Heart left ventricle (tissue), 16 donors: Measurements from ENCODE around the gene RPS25. TPM values are rescaled to one million over a fixed set of nuclear protein-coding genes. Genes with fewer than 3 reads are reported as not detected.
"Not testable (repeated sequence)": the region's sequence is repeated elsewhere in the genome, so short reads cannot be mapped to it uniquely, and the experiment has no call there.

Source experiments
- ATAC-seq, 4 donors: fragments of 200-7000 bp; cut with Tn5 transposase; one replicate each; pipeline ENCODE4 v1.9.1; 2020 to 2022; ENCODE audit warnings: moderate library complexity in 4 of 4, mild to moderate bottlenecking in 3 of 4, moderate number of reproducible peaks in 1 of 4
- DNase-seq, 5 donors: peaks; one replicate each; pipeline ENCODE4 v3.0.0-alpha.2; 2020
- H3K27ac ChIP-seq, 12 donors: fragments of 200-600 bp; sonication (generic) in 4 of 12; one replicate each; pipeline versions ENCODE4 v1.5.0 to v1.8.0; 2016 to 2022; ENCODE audit warnings: mild to moderate bottlenecking in 2 of 12
- H3K27me3 ChIP-seq, 9 donors: fragments of 200-600 bp; sonication (generic) in 2 of 9; one replicate each; pipeline versions ENCODE4 v1.5.1 to v1.8.0; 2016 to 2022; ENCODE audit warnings: mild to moderate bottlenecking in 3 of 9
- H3K36me3 ChIP-seq, 9 donors: fragments of 200-600 bp; sonication (generic) in 2 of 9; one replicate each; pipeline versions ENCODE4 v1.5.0 to v1.8.0; 2018 to 2022; ENCODE audit warnings: mild to moderate bottlenecking in 2 of 9
- H3K4me1 ChIP-seq, 12 donors: fragments of 200-600 bp; sonication (generic) in 4 of 12; one replicate each; pipeline versions ENCODE4 v1.5.0 to v1.8.0; 2016 to 2022; ENCODE audit warnings: mild to moderate bottlenecking in 3 of 12
- H3K4me3 ChIP-seq, 12 donors: fragments of 200-600 bp; sonication (generic) in 4 of 12; one replicate each; pipeline versions ENCODE4 v1.5.0 to v1.8.0; 2017 to 2022; ENCODE audit warnings: mild to moderate bottlenecking in 9 of 12, moderate library complexity in 4 of 12
- H3K9me3 ChIP-seq, 12 donors: fragments of 200-600 bp; sonication (generic) in 4 of 12; one replicate each; pipeline versions ENCODE4 v1.5.0 to v1.8.0; 2016 to 2022; ENCODE audit warnings: mild to moderate bottlenecking in 1 of 12
- CTCF ChIP-seq, 12 donors: fragments of 200-600 bp; sonication (generic) in 4 of 12; IDR thresholded peaks; one replicate each; pipeline versions ENCODE4 v1.5.0 to v1.8.0; 2018 to 2022; ENCODE audit warnings: antibody characterized with exemption in 12 of 12, mild to moderate bottlenecking in 5 of 12
- POLR2A ChIP-seq, 2 donors: fragments of 450-650 bp; IDR thresholded peaks; one replicate each; pipeline ENCODE4 v1.6.1; 2017; ENCODE audit warnings: antibody characterized with exemption in 2 of 2, mild to moderate bottlenecking in 2 of 2, moderate library complexity in 2 of 2
- WGBS, 4 donors: extraction: QIAGEN DNeasy Blood & Tissue Kit in 2 of 4; methylation state at CpG; one replicate each; pipeline versions ENCODE4 v1.1.5 to v1.1.7; 2013 to 2018; 5-methylcytosine and 5-hydroxymethylcytosine counted together
- intact Hi-C, 10 donors: fragments of 100-400 bp; cut with DNase I; formaldehyde crosslinking; loops; one replicate each; pipeline versions ENCODE4 v1.11.1 to v1.14.2; 2022
- microRNA-seq, 4 donors: library from miRNA; unstranded; fragments of <30 nt; microRNA quantifications; one replicate each; pipeline versions ENCODE4 to v1.2.0, GENCODE V29; 2017 to 2020
- polyA plus RNA-seq, 2 donors: library from polyadenylated mRNA; stranded (reverse); fragments of 200-250 nt; gene quantifications; one replicate each; pipeline ENCODE4 v1.2.3, GENCODE V29; 2013
- total RNA-seq, 9 donors: library from RNA; depleted of rRNA in 2 of 9; stranded (reverse); fragments of >200 nt in 2 of 9; fragmentation: NEBNext Ultra II Directional in 3 of 9; extraction: Animal tissue kit (Norgen Biotek cat#: 25700) in 3 of 9; gene quantifications; one replicate each; pipeline versions ENCODE4 v1.1.0 to v1.2.4, GENCODE V29; 2016 to 2023
- donor health status: ischemic (EF 13 %, LVEDD 7.1; RV severe dilation, severe dysfunction).
- donor health status: healthy with polysubstance abuse.
- donor health status: DM: no; HTN: yes; CAD: no.
- donor health status: DM: no; HTN: no; CAD: no.
- donor health status: ischemic (EF 25% LVEDD 6.9; RV normal size, moderate dysfunction).
- donor health status: ischemic (EF 25% LVEDD 5.7; RV mildly dilated, moderate dysfunction).
- donor health status: healthy.
- donor health status: DM: yes; HTN: yes; CAD: no.
- donor health status: ischemic (EF 35%, LVEDD 5.7; RV mildly dilated, moderate dysfunction).
- donor health status: nonischemic (EF 11% LVEDD 7.7; RV severe dilation, severe dysfunction).
- donor health status: DM: yes; HTN: yes; CAD: no.
- donor health status: PGD.
- donor health status: ischemic (EF 29% LVEDD 5.4; RV normal size, mild dysfunction).
- donor health status: nonischemic (EF 23%, LVEDD 6.1; RV moderate dilation, normal function).

RPS25 gene
- total and polyA plus RNA-seq, 11 donors: 719 to 1,882 (median 849) TPM

GRCh38 chr11:118975771-118976709 is 42.1 kb downstream of the RPS25 start:
- Histone ChIP-seq H3K9me3 (no peaks in the 10 kb centered on the region), H3K4me1 (peaks cover 0 to 14% (median 4%) of the 10 kb centered on the region in 12 donors), H3K27ac (no peak overlapping the region), H3K36me3 (no peaks in the 10 kb centered on the region), H3K4me3 (no peak overlapping the region), H3K27me3 (peaks cover 0 to 11% (median 1%) of the 10 kb centered on the region in 9 donors)
- TF ChIP-seq CTCF (IDR thresholded peaks at IDR 0.05) (no peak), POLR2A (IDR thresholded peaks at IDR 0.05) (no peak)
- WGBS, 4 donors: 82 to 83% (median 82%) methylated on average over 15 of the region's 15 CpGs
- ATAC-seq (no peak), DNase-seq (no peak)
- intact Hi-C loops: no loop called here

GRCh38 chr11:118973985-118974384 is 44.2 kb downstream of the RPS25 start:
- TF ChIP-seq POLR2A (IDR thresholded peaks at IDR 0.05): no peak
- TF ChIP-seq CTCF (IDR thresholded peaks at IDR 0.05): no peak
- no peak overlapping the region for H3K4me3 ChIP-seq
- ATAC-seq (no peak), DNase-seq (no peak)
- H3K9me3 ChIP-seq: no peaks in the 10 kb centered on the region
- no peak overlapping the region for H3K27ac ChIP-seq
- peaks cover 0 to 24% (median 6%) of the 10 kb centered on the region in 9 donors for H3K27me3 ChIP-seq
- H3K36me3 ChIP-seq: no peaks in the 10 kb centered on the region
- no peaks in the 10 kb centered on the region for H3K4me1 ChIP-seq
- intact Hi-C loops: no loop called here
- WGBS, 4 donors: 78 to 97% (median 93%) methylated on average over 2 of the region's 2 CpGs

DNA sequence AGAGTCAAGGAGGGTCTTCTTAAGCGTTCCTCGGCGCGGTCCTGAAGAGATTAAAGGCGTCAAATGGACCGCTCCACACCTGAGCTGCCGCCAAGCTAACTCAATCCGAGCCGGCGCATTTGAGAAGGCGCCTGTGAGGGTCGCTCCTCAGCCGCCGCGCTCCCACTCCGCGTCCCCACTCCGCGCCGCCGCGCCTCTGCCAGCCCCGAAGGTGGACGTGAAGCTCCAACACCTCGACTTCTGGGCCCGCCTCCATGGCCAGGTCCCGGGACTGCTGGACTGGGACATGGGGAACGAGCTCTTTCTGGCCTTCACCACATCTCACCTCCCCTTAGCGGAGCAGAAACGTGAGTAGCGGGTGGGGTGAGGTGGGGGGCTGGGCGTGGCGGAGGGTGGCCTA is 46.5 kb downstream of the RPS25 start, which contains the start of gene FOXR1:
Gene FOXR1, plus strand, starts transcription at position 116 of the 400 bp plus-strand sequence. Its CDS starts 171 bp downstream, at position 287.
- Histone ChIP-seq H3K36me3 (no peaks in the 10 kb centered on the region), H3K4me3 (no peak within 1 kb of the TSS), H3K27ac (no peak within 1 kb of the TSS), H3K9me3 (no peaks in the 10 kb centered on the region), H3K4me1 (no peaks in the 10 kb centered on the region), H3K27me3 (peaks cover 0 to 24% (median 6%) of the 10 kb centered on the region in 9 donors)
- TF ChIP-seq POLR2A (IDR thresholded peaks at IDR 0.05) (no peak), CTCF (IDR thresholded peaks at IDR 0.05) (no peak)
- intact Hi-C loops: no loop called here
- WGBS, 4 donors: 30 to 54% (median 37%) methylated on average over 24 to 33 of the region's 33 CpGs
- no peak for ATAC-seq
- no peak for DNase-seq

GRCh38 chr11:118969508-118969907 is 48.6 kb downstream of the RPS25 start:
- WGBS, 4 donors: 91 to 95% (median 93%) methylated on average over 2 of the region's 2 CpGs
- intact Hi-C loops: not testable (repeated sequence)

More at GRCh38 chr11:118969508-118969907, 48.6 kb downstream of the RPS25 start:
- H3K9me3 ChIP-seq, ATAC-seq, H3K27ac ChIP-seq, H3K36me3 ChIP-seq, H3K4me3 ChIP-seq, DNase-seq, H3K4me1 ChIP-seq: not testable (repeated sequence)
- peaks cover 0 to 24% (median 6%) of the 10 kb centered on the region in 9 donors for H3K27me3 ChIP-seq

Small RNA genes within 50 kb of the gene (microRNA-seq; reads per million reads assigned to microRNA genes)
- 0 to 0.41 (median 0.19) reads per million in 4 donors for gene MIR3656

Other genes with a start within 250 kb of the RPS25 start
- 100 to 1,000 TPM in 8 of 9 donors, 10 to 100 TPM in 1; 83.7 to 166 (median 114) TPM for gene DDX6, start 227.2 kb downstream of the RPS25 start, total RNA-seq
- 10 to 100 TPM; 29.4 to 30.7 TPM for gene DDX6, start 227.2 kb downstream of the RPS25 start, polyA plus RNA-seq
- under 1 TPM in 1 of 9 donors, not detected in 8; 0.11 TPM for gene CXCR5, start 134.5 kb downstream of the RPS25 start, total RNA-seq
- under 1 TPM; 0.25 to 0.27 TPM for gene CXCR5, start 134.5 kb downstream of the RPS25 start, polyA plus RNA-seq
- gene BCL9L, start 92.4 kb downstream of the RPS25 start, total RNA-seq: 10 to 100 TPM; 33.4 to 80.3 (median 44.3) TPM
- 100 to 1,000 TPM in 1 of 2 donors, 10 to 100 TPM in 1; 28.0 to 102 TPM for gene BCL9L, start 92.4 kb downstream of the RPS25 start, polyA plus RNA-seq
- gene UPK2, start 62.0 kb downstream of the RPS25 start, total RNA-seq: not detected
- not detected for gene UPK2, start 62.0 kb downstream of the RPS25 start, polyA plus RNA-seq
- not detected for gene FOXR1, start 46.6 kb downstream of the RPS25 start, total RNA-seq
- not detected for gene FOXR1, start 46.6 kb downstream of the RPS25 start, polyA plus RNA-seq
- 10 to 100 TPM in 6 of 9 donors, 1 to 10 TPM in 3; 7.9 to 15.8 (median 11.7) TPM for gene CENATAC, start 20.2 kb downstream of the RPS25 start, total RNA-seq
- gene CENATAC, start 20.2 kb downstream of the RPS25 start, polyA plus RNA-seq: 10 to 100 TPM in 1 of 2 donors, 1 to 10 TPM in 1; 9.5 to 27.3 TPM
- gene TRAPPC4, start 423 bp upstream of the RPS25 start, total RNA-seq: 10 to 100 TPM; 31.9 to 57.1 (median 44.4) TPM
- 10 to 100 TPM; 21.5 to 74.8 TPM for gene TRAPPC4, start 423 bp upstream of the RPS25 start, polyA plus RNA-seq
- gene SLC37A4, start 12.5 kb upstream of the RPS25 start, total RNA-seq: 10 to 100 TPM in 3 of 9 donors, 1 to 10 TPM in 6; 4.5 to 18.5 (median 7.7) TPM
- gene SLC37A4, start 12.5 kb upstream of the RPS25 start, polyA plus RNA-seq: 10 to 100 TPM in 1 of 2 donors, 1 to 10 TPM in 1; 7.4 to 10.1 TPM
- gene HYOU1, start 38.9 kb upstream of the RPS25 start, total RNA-seq: 100 to 1,000 TPM in 1 of 9 donors, 10 to 100 TPM in 8; 45.9 to 104 (median 68.6) TPM
- gene HYOU1, start 38.9 kb upstream of the RPS25 start, polyA plus RNA-seq: 100 to 1,000 TPM in 1 of 2 donors, 10 to 100 TPM in 1; 34.7 to 260 TPM
- gene VPS11, start 49.5 kb upstream of the RPS25 start, total RNA-seq: 10 to 100 TPM; 18.7 to 33.3 (median 21.5) TPM
- 10 to 100 TPM; 21.7 to 27.1 TPM for gene VPS11, start 49.5 kb upstream of the RPS25 start, polyA plus RNA-seq
- gene HMBS, start 66.5 kb upstream of the RPS25 start, total RNA-seq: 10 to 100 TPM in 8 of 9 donors, 1 to 10 TPM in 1; 8.1 to 24.1 (median 16.6) TPM
- gene HMBS, start 66.5 kb upstream of the RPS25 start, polyA plus RNA-seq: 10 to 100 TPM; 28.8 to 34.0 TPM
- gene DPAGT1, start 83.5 kb upstream of the RPS25 start, total RNA-seq: 10 to 100 TPM; 11.2 to 32.4 (median 16.5) TPM
- gene DPAGT1, start 83.5 kb upstream of the RPS25 start, polyA plus RNA-seq: 10 to 100 TPM; 13.4 to 32.9 TPM
- gene C2CD2L, start 89.0 kb upstream of the RPS25 start, total RNA-seq: 10 to 100 TPM in 5 of 9 donors, 1 to 10 TPM in 4; 7.1 to 18.3 (median 11.2) TPM
- 10 to 100 TPM in 1 of 2 donors, 1 to 10 TPM in 1; 6.6 to 17.7 TPM for gene C2CD2L, start 89.0 kb upstream of the RPS25 start, polyA plus RNA-seq
- 10 to 100 TPM in 7 of 9 donors, 1 to 10 TPM in 2; 9.4 to 16.3 (median 12.8) TPM for gene HINFP, start 103.2 kb upstream of the RPS25 start, total RNA-seq
- 10 to 100 TPM; 10.8 to 12.9 TPM for gene HINFP, start 103.2 kb upstream of the RPS25 start, polyA plus RNA-seq
- 1 to 10 TPM in 4 of 9 donors, under 1 TPM in 5; 0.38 to 2.1 (median 0.98) TPM for gene ABCG4, start 130.7 kb upstream of the RPS25 start, total RNA-seq
- 1 to 10 TPM in 1 of 2 donors, under 1 TPM in 1; 0.25 to 1.1 TPM for gene ABCG4, start 130.7 kb upstream of the RPS25 start, polyA plus RNA-seq
- gene NLRX1, start 150.4 kb upstream of the RPS25 start, total RNA-seq: 10 to 100 TPM; 19.7 to 47.0 (median 30.7) TPM
- gene NLRX1, start 150.4 kb upstream of the RPS25 start, polyA plus RNA-seq: 10 to 100 TPM; 10.6 to 13.7 TPM
- gene NHERF4, start 167.1 kb upstream of the RPS25 start, total RNA-seq: 1 to 10 TPM in 1 of 9 donors, not detected in 8; 3.7 TPM
- not detected for gene NHERF4, start 167.1 kb upstream of the RPS25 start, polyA plus RNA-seq
- 10 to 100 TPM in 3 of 9 donors, 1 to 10 TPM in 6; 6.1 to 20.4 (median 9.5) TPM for gene CBL, start 188.0 kb upstream of the RPS25 start, total RNA-seq
- 1 to 10 TPM; 3.1 to 5.8 TPM for gene CBL, start 188.0 kb upstream of the RPS25 start, polyA plus RNA-seq